Epithelial cell of esophagus (primary cell): ENCODE measurements around the gene MARK2.
A peak's percentile ranks its signal among the peaks of the same experiment; 100 is the strongest.

Experiments used
- DNase-seq: peaks from one replicate; pipeline ENCODE4 v3.0.0; 2010; ENCODE audit warnings: low read depth
- H3K4me3 ChIP-seq: 2 replicates; pipeline ENCODE4 v1.5.1; 2011; ENCODE audit warnings: mild to moderate bottlenecking, low read length, control low read depth
- TF ChIP-seq, protein P1 (sequence below): IDR thresholded peaks from 2 replicates; pipeline ENCODE4 v1.5.1; 2011; ENCODE audit warnings: low read depth, mild to moderate bottlenecking, low read length, control low read depth, inconsistent platforms; ENCODE audit not compliant: insufficient read depth; ENCODE audit errors: missing control alignments

MARK2 gene

DNA sequence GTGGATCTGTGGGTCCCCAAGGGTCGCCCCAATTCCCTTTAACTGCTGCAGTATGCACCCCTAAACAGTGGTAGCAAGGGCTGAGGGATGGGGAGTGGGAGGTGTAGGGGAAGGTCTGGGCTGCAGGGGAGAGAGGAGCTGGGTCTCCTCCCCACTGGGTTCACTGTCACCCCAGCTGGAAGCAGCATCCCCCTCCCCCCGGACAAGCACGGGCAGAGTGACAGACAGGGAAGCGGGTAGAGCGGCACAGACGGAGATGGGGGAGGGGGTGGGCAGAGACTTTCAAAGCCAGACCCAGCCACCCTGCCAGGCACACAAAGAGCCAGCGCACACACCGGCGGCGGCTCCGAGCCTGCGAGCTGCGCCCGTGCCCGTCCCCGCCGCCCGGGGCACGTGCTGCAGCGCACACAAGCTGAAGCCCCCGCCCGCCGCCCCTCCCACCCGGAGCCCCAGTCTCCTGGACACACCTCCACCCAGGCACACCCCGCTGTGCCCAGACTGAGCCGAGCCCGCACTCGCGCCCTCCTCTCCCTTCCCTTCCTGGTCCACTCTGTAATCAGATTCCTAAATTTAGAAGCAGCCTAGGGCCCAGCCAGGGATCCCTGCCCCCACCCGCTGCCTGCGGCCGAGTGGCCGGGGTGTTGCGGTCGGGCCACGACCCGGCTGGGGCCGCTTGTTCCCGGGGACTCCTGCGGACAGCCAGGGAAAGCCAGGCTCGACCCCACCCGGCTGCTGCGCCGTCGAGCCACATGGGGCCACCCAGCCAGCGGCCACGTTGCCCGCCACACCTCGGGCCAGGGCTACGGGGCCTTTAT lies 79.0 kb downstream of the MARK2 start:
- H3K4me3 ChIP-seq = peak overlapping the region; percentile 32
- DNase-seq = peak; percentile 41
- TF ChIP-seq, protein P1, sequence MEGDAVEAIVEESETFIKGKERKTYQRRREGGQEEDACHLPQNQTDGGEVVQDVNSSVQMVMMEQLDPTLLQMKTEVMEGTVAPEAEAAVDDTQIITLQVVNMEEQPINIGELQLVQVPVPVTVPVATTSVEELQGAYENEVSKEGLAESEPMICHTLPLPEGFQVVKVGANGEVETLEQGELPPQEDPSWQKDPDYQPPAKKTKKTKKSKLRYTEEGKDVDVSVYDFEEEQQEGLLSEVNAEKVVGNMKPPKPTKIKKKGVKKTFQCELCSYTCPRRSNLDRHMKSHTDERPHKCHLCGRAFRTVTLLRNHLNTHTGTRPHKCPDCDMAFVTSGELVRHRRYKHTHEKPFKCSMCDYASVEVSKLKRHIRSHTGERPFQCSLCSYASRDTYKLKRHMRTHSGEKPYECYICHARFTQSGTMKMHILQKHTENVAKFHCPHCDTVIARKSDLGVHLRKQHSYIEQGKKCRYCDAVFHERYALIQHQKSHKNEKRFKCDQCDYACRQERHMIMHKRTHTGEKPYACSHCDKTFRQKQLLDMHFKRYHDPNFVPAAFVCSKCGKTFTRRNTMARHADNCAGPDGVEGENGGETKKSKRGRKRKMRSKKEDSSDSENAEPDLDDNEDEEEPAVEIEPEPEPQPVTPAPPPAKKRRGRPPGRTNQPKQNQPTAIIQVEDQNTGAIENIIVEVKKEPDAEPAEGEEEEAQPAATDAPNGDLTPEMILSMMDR = no peak

DNA sequence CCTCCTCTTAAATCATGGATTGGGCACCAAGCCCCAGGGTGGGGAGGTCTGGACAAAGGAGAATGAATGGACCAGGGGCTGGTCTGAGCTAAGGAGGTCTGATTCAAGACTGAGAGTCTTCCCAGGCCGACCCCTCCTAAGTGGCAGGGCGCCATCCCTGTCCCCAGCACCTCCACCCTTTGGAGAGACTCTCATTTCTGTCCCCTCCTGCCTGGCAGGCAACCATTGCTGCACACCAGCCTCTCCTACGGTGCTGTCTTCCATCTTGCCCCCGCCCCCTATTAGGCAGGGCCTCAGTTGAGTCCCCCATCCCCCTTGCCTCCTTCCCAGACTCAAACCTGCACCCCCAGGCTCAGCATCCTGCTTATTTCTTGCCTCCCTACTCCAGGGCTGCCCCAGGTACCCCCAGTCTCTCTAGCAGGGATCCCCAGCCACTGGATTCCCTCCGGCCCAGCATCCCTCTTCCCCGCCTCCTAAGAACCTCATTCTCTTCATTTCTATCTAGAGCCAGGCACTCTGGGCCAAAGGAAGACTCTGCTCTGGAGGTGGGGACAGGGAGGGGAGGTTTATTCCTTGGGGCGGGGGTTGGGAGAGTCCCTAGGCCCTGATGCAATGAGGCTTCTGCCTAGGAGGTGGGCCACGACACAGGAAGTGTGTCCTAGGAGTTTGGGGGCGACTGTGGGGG lies 79.7 kb downstream of the MARK2 start:
- no peak overlapping the region for H3K4me3 ChIP-seq
- no peak for DNase-seq
- TF ChIP-seq, protein P1 = no peak

DNA sequence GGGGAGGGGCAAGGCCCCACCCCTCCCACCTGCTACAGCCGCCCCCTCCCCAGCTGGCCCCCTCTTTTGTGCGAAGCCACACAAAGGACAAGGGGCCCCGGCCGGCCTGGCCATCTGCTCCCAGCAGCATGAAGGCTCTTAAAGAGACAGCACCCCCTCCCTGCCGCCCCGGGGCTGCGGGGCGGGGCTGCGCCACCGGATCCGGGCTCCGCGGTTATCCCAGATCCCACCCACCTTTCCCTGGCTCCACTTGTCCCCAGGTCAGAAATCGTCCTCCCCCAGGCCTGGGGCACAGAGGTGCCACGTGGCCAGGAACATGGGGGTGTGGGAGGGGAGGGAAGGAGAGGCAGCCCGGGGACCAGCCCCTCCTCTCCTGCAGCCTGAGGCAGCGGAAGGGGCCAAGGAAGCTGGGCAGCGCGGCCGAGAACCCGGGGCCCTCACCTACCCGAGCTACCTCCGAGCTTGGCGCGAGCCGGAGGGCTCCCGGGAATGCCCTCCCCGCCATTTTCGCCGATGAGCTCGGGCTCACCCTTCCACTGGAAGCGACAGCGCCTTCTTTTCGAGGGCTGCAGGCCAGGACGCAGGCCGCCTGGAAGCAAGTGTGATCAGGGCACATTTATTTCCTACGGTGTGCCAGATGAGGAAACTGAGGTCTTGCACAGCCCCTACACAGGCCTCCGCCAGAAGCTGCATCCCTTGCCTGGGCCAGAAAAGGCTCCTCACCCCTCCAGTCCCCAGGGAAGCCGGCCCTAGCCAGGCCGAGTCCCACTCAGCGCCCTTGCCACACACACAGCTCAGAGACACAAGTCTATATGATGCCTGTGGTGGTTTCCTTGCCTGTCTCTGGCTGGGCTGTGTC lies 80.6 kb downstream of the MARK2 start:
- DNase-seq = no peak
- no peak overlapping the region for H3K4me3 ChIP-seq
- TF ChIP-seq, protein P1 = no peak

DNA sequence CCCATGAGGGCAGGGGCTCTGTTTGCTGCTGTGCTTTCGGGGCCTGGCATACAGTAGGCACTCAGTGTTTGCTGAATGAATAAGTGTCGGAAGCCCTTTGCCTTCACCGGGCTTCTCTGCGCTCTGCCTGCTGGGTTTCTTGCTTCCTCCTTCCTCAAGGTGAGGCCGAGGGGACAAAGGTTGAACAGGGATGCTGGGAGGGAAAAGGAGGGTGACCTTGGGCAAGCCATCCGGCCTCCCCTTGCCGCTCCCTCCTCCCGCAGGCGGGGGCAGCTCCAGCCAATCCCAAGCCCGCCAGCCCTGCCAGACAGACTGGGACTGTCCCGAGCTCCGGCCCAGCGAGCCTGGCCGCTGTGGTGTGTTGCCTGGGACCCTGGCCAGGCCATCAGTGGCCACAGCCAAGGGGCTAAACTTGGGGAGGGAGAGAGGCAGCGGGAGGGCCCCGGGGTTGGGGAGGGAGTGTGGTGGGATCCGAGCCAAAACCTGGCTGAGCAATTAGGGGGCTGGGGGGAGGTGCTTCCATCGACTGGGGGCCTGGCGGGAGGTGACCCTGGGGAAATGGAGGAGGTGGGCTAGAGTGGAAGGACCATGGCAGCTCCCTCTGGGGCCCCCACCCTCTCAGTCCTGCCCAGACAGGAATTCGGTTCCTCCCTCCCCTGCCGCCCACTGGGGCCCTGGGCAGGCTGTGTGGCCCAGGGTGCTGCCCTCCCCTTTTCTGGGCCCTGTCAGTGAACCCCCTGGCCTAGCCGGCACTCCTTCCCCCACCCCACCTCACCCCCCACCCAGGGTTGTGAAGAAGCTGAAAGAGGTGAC lies 81.4 kb downstream of the MARK2 start:
- H3K4me3 ChIP-seq = no peak overlapping the region
- TF ChIP-seq, protein P1 = no peak
- no peak for DNase-seq

DNA sequence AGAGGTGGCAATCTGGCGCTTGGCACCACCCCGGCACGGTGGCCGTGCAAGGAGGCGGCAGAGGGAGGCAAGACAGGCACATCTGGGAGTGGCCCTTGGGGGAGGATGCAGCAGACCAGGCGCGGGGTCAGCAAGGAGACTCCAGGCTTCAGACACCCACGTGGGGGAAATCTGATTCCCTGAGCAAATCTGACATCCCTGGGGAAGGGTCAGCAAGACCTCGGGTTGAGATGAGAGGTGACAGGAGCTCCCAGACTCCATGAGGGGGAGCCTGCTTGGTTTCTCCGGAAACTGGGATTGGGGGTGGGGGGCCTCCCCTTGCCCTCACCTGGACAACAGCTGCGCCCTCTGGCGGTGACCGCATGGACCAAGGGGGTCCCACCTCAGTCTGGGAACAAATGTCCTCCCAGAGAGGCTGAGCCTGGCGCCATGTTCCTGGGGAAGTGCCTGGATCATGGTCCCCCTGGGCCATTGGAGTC lies 82.1 kb downstream of the MARK2 start:
- no peak overlapping the region for H3K4me3 ChIP-seq
- TF ChIP-seq, protein P1 = no peak
- DNase-seq = no peak

DNA sequence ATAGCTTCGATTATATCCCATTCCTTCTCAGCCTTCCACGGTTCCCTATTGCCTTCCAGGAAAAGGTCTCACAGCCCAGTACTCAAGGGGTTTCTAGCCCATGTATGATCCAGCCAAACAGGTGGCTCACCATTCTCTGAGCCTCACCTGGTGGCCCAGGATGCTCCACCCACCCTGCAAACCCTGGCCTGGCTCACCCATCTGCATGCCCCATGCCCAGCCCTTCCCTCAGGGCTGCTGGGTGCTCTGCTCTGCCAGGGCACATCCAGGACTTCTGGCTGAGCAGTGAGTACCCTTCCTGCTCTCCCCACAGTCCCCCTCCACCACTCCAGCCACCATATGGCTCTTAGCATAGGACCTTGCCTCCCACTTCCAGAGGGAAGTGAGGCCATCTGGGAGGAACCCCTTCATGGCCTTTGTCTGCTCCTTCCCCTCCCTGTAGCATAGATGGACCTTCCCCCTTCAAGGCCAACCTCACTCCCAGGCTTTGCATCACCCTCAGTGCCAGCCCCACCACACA lies 83.8 kb downstream of the MARK2 start:
- no peak for DNase-seq
- TF ChIP-seq, protein P1 = no peak
- H3K4me3 ChIP-seq = no peak overlapping the region
